Transverse colon (tissue), 4 donors: ENCODE measurements around the gene AFAP1L1.

Source experiments
- CTCF ChIP-seq, 5 experiments: fragments of 200-600 bp in 3 of 5; fragments of 450-650 bp in 2 of 5; sonication (generic) in 3 of 5; IDR thresholded peaks; 1 replicate in 2 of 5; 2 replicates in 3 of 5; pipeline ENCODE4 v1.5.1; 2016 to 2017; ENCODE audit warnings: antibody characterized with exemption in 5 of 5, inconsistent platforms in 3 of 5, mild to moderate bottlenecking in 2 of 5, moderate library complexity in 1 of 5
- POLR2A ChIP-seq: fragments of 450-650 bp; IDR thresholded peaks from one replicate; pipeline ENCODE4 v1.6.1; 2016; ENCODE audit warnings: antibody characterized with exemption, mild to moderate bottlenecking, moderate library complexity
- POLR2AphosphoS5 ChIP-seq, 3 donors: sonication (generic); formaldehyde crosslinking; IDR thresholded peaks; one replicate each; pipeline ENCODE4 v1.6.1; 2016; ENCODE audit warnings: antibody characterized with exemption in 3 of 3

- no peak for TF ChIP-seq CTCF (IDR thresholded peaks at IDR 0.05)
- TF ChIP-seq POLR2A = no peak
- no peak for TF ChIP-seq POLR2AphosphoS5 (IDR thresholded peaks at IDR 0.05)
Observed at GRCh38 chr5:149338364-149338763, 66.7 kb downstream of the AFAP1L1 start.
